Liver (tissue), 9 donors: Measurements from ENCODE around the gene MICAL2. TPM values are rescaled to one million over a fixed set of nuclear protein-coding genes. Genes with fewer than 3 reads are reported as not detected.

ENCODE experiments used
- DNase-seq: peaks from one replicate; pipeline ENCODE4 v3.0.0-alpha.2; 2017; ENCODE audit warnings: low spot score
- H3K27ac ChIP-seq, 2 donors: one replicate each; pipeline ENCODE4 v1.7.0; 2013; ENCODE audit warnings: inconsistent platforms in 2 of 2, low read length in 2 of 2, control low read depth in 1 of 2, low read depth in 1 of 2, mild to moderate bottlenecking in 1 of 2
- H3K27me3 ChIP-seq, 4 donors: one replicate each; pipeline versions ENCODE4 v1.6.1 to v1.7.0; 2013; ENCODE audit warnings: low read length in 3 of 4, inconsistent platforms in 1 of 4, mild to moderate bottlenecking in 1 of 4, moderate library complexity in 1 of 4; ENCODE audit not compliant: control insufficient read depth in 4 of 4, insufficient read depth in 4 of 4
- H3K36me3 ChIP-seq, 4 donors: one replicate each; pipeline versions ENCODE4 v1.6.1 to v1.7.0; 2013; ENCODE audit warnings: low read length in 3 of 4, mild to moderate bottlenecking in 3 of 4, low read depth in 1 of 4, moderate library complexity in 1 of 4; ENCODE audit not compliant: control insufficient read depth in 4 of 4, insufficient read depth in 3 of 4
- H3K4me1 ChIP-seq, 4 donors: one replicate each; pipeline versions ENCODE4 v1.6.1 to v1.7.0; 2013; ENCODE audit warnings: low read length in 3 of 4, mild to moderate bottlenecking in 3 of 4, moderate library complexity in 1 of 4; ENCODE audit not compliant: control insufficient read depth in 4 of 4, insufficient read depth in 4 of 4
- H3K4me3 ChIP-seq, 3 donors: one replicate each; pipeline versions ENCODE4 v1.6.1 to v1.7.0; 2013; ENCODE audit warnings: low read length in 3 of 3, control low read depth in 1 of 3, low read depth in 1 of 3, mild to moderate bottlenecking in 1 of 3
- H3K9ac ChIP-seq, 2 donors: one replicate each; pipeline ENCODE4 v1.7.0; 2013; ENCODE audit warnings: low read length in 2 of 2, mild to moderate bottlenecking in 2 of 2, moderate library complexity in 2 of 2, control low read depth in 1 of 2, low read depth in 1 of 2
- H3K9me3 ChIP-seq, 4 donors: one replicate each; pipeline versions ENCODE4 v1.6.1 to v1.7.0; 2013; ENCODE audit warnings: low read length in 3 of 4; ENCODE audit not compliant: control insufficient read depth in 4 of 4
- ATF3 ChIP-seq: IDR thresholded peaks from 2 replicates; pipeline ENCODE4 v1.6.1; 2016; ENCODE audit warnings: antibody characterized with exemption
- CTCF ChIP-seq: fragments of 150-350 bp; IDR thresholded peaks from 2 replicates; pipeline ENCODE4 v1.5.1; 2017; ENCODE audit warnings: improper control_type of control experiment, low read depth, low read length; ENCODE audit not compliant: missing input control
- EGR1 ChIP-seq, 2 donors: IDR thresholded peaks; 2 replicates each; pipeline ENCODE4 v1.6.1; 2016 to 2018; ENCODE audit warnings: antibody characterized with exemption in 2 of 2, low read depth in 2 of 2
- FOXA1 ChIP-seq: IDR thresholded peaks from 2 replicates; pipeline ENCODE4 v1.6.1; 2016; ENCODE audit warnings: antibody characterized with exemption
- FOXA2 ChIP-seq: IDR thresholded peaks from 2 replicates; pipeline ENCODE4 v1.6.1; 2016; ENCODE audit warnings: antibody characterized with exemption
- GABPA ChIP-seq, 2 donors: IDR thresholded peaks in 1 of 2; conservative IDR thresholded peaks in 1 of 2; 2 replicates each; pipeline ENCODE4 v1.6.1; 2016; ENCODE audit warnings: antibody characterized with exemption in 2 of 2, mild to moderate bottlenecking in 1 of 2, moderate library complexity in 1 of 2
- HNF4A ChIP-seq, 2 donors: conservative IDR thresholded peaks; 2 replicates each; pipeline ENCODE4 v1.6.1; 2016; ENCODE audit warnings: antibody characterized with exemption in 2 of 2, mild to moderate bottlenecking in 2 of 2
- HNF4G ChIP-seq: IDR thresholded peaks from 2 replicates; pipeline ENCODE4 v1.6.1; 2016; ENCODE audit warnings: antibody characterized with exemption
- JUND ChIP-seq, 2 donors: IDR thresholded peaks; 2 replicates each; pipeline ENCODE4 v1.6.1; 2016; ENCODE audit warnings: antibody characterized with exemption in 2 of 2
- MAX ChIP-seq: IDR thresholded peaks from 2 replicates; pipeline ENCODE4 v1.6.1; 2016; ENCODE audit warnings: antibody characterized with exemption
- NR2F2 ChIP-seq: IDR thresholded peaks from 2 replicates; pipeline ENCODE4 v1.6.1; 2016; ENCODE audit warnings: antibody characterized with exemption
- RAD21 ChIP-seq, 2 donors: IDR thresholded peaks; 2 replicates each; pipeline ENCODE4 v1.6.1; 2016; ENCODE audit warnings: antibody characterized with exemption in 2 of 2, mild to moderate bottlenecking in 2 of 2
- REST ChIP-seq: IDR thresholded peaks from 2 replicates; pipeline ENCODE4 v1.6.1; 2016; ENCODE audit warnings: antibody characterized with exemption, mild to moderate bottlenecking
- RXRA ChIP-seq, 2 donors: IDR thresholded peaks; 2 replicates each; pipeline ENCODE4 v1.6.1; 2017 to 2018; ENCODE audit warnings: antibody characterized with exemption in 2 of 2, mild to moderate bottlenecking in 1 of 2
- SP1 ChIP-seq: IDR thresholded peaks from 2 replicates; pipeline ENCODE4 v1.6.1; 2018; ENCODE audit warnings: antibody characterized with exemption, mild to moderate bottlenecking
- TAF1 ChIP-seq: conservative IDR thresholded peaks from 2 replicates; pipeline ENCODE4 v1.6.1; 2016; ENCODE audit warnings: antibody characterized with exemption, mild to moderate bottlenecking
- YY1 ChIP-seq: IDR thresholded peaks from 2 replicates; pipeline ENCODE4 v1.6.1; 2016; ENCODE audit warnings: antibody characterized with exemption, mild to moderate bottlenecking
- ZBTB33 ChIP-seq: IDR thresholded peaks from 2 replicates; pipeline ENCODE4 v1.6.1; 2016; ENCODE audit warnings: antibody characterized with exemption
- polyA plus RNA-seq, 2 donors: library from polyadenylated mRNA; stranded (reverse) in 1 of 2; unstranded in 1 of 2; fragments of 200-250 nt in 1 of 2; fragments of >200 nt in 1 of 2; fragmentation: Nextera tagmentation in 1 of 2; extraction: Ambion mirVana in 1 of 2; gene quantifications; one replicate each; pipeline versions ENCODE4 v1.2.1 to v1.2.3, GENCODE V29; 2013 to 2015
- total RNA-seq, 2 donors: library from RNA; depleted of rRNA; stranded (reverse); fragments of >200 nt; gene quantifications; one replicate each; pipeline ENCODE4 v1.2.3, GENCODE V29; 2014
- donor health status: healthy.
- donor health status: healthy.
- donor health status: healthy.
- donor health status: healthy.
- donor health status: healthy.

MICAL2 gene
- total and polyA plus RNA-seq, 4 donors, result 17.5 to 113 (median 42.9) TPM

GRCh38 chr11:12084256-12084655 lies 26.1 kb upstream of the MICAL2 start:
- no peaks in the 10 kb centered on the region for H3K9me3 ChIP-seq
- TF ChIP-seq GABPA (IDR thresholded peaks at IDR 0.05 in 1 of 2, conservative IDR thresholded peaks at IDR 0.05 in 1 of 2), result no peak
- no peak for TF ChIP-seq TAF1
- no peak for TF ChIP-seq MAX
- TF ChIP-seq RXRA (IDR thresholded peaks at IDR 0.05), result no peak
- no peak for TF ChIP-seq ZBTB33
- TF ChIP-seq HNF4A (conservative IDR thresholded peaks at IDR 0.05), result no peak
- no peak for TF ChIP-seq JUND (IDR thresholded peaks at IDR 0.05)
- TF ChIP-seq CTCF, result no peak
- TF ChIP-seq SP1, result no peak
- TF ChIP-seq FOXA1, result no peak
- TF ChIP-seq NR2F2, result no peak
- TF ChIP-seq REST, result no peak
- no peak for TF ChIP-seq YY1
- TF ChIP-seq ATF3, result no peak
- TF ChIP-seq EGR1 (IDR thresholded peaks at IDR 0.05; ENCODE audit: low read depth in 2 of 2), result no peak
- no peak for TF ChIP-seq RAD21 (IDR thresholded peaks at IDR 0.05)
- TF ChIP-seq FOXA2, result no peak
- TF ChIP-seq HNF4G, result no peak
- H3K4me3 ChIP-seq, result no peak overlapping the region
- H3K27ac ChIP-seq, result no peak overlapping the region
- peaks cover 0 to 17% (median 11%) of the 10 kb centered on the region in 4 donors for H3K4me1 ChIP-seq
- no peaks in the 10 kb centered on the region for H3K27me3 ChIP-seq
- no peak for DNase-seq
- H3K36me3 ChIP-seq, result no peaks in the 10 kb centered on the region
- H3K9ac ChIP-seq, result no peak overlapping the region
